GM10248 (cell line): ENCODE results near the gene MEAF6.
A peak's percentile ranks its signal among the peaks of the same experiment; 100 is the strongest.

ENCODE experiments used
- CTCF ChIA-PET: fragments of 300-600 bp; sonication (Branson Sonifier 250); formaldehyde crosslinking; extraction: SDS; loops from one replicate; lab custom pipeline; 2021; ENCODE audit warnings: antibody characterized with exemption; lab: Yijun Ruan, JAX
- POLR2A ChIA-PET: fragments of 350-650 bp; sonication (Branson Sonifier 250); formaldehyde crosslinking; extraction: SDS; loops from one replicate; lab custom pipeline; 2020; ENCODE audit warnings: antibody characterized with exemption; lab: Yijun Ruan, JAX
- DNase-seq: peaks from one replicate; pipeline ENCODE4 v3.0.0; 2012; ENCODE audit errors: extremely low spot score
- CTCF ChIP-seq: IDR thresholded peaks from 2 replicates; pipeline ENCODE4 v1.5.1; 2012; ENCODE audit warnings: mild to moderate bottlenecking, low read depth; ENCODE audit errors: extremely low read depth, missing control alignments, control extremely low read depth

The MEAF6 gene

GRCh38 chr1:37480581-37481288 is 33.8 kb downstream of the MEAF6 start:
- no peak for TF ChIP-seq CTCF
- DNase-seq, result no peak
- ChIA-PET CTCF (interaction anchor here (1.3 to 9.5 kb wide), 3 partner anchors 24 to 202 kb away, joined by 3 to 209 read pairs (median 3); no protein-coding TSS in a partner anchor), POLR2A (no interaction called here)

GRCh38 chr1:37480125-37480466 is 34.5 kb downstream of the MEAF6 start:
- ChIA-PET POLR2A (no interaction called here), CTCF (interaction anchor here (1.2 to 10.9 kb wide), 3 partner anchors 8 to 22 kb away, joined by 6 to 142 read pairs (median 105); no protein-coding TSS in a partner anchor)

GRCh38 chr1:37479255-37480124 is 35.1 kb downstream of the MEAF6 start:
- DNase-seq, result peak; percentile 91
- ChIA-PET POLR2A (interaction anchor here (6.0 kb wide), 1 partner anchor 7 kb away, joined by 112 read pairs; no protein-coding TSS in a partner anchor), CTCF (interaction anchor here (1.1 to 10.9 kb wide), 7 partner anchors 9 to 212 kb away, joined by 3 to 142 read pairs (median 4); no protein-coding TSS in a partner anchor)
- no peak for TF ChIP-seq CTCF

More at GRCh38 chr1:37480125-37480466, 34.5 kb downstream of the MEAF6 start:
- DNase-seq, result no peak
- no peak for TF ChIP-seq CTCF

GRCh38 chr1:37478890-37479254 is 35.7 kb downstream of the MEAF6 start:
- no peak for TF ChIP-seq CTCF
- DNase-seq, result no peak
- POLR2A ChIA-PET, result interaction anchor here (6.0 kb wide), 1 partner anchor 8 kb away, joined by 112 read pairs; no protein-coding TSS in a partner anchor
- CTCF ChIA-PET, result interaction anchor here (1.1 to 10.9 kb wide), 7 partner anchors 9 to 213 kb away, joined by 3 to 142 read pairs (median 4); no protein-coding TSS in a partner anchor

GRCh38 chr1:37478451-37478881 is 36.1 kb downstream of the MEAF6 start:
- ChIA-PET CTCF (interaction anchor here (1.1 to 10.9 kb wide), 8 partner anchors 10 to 213 kb away, joined by 3 to 142 read pairs (median 4); no protein-coding TSS in a partner anchor), POLR2A (interaction anchor here (6.0 kb wide), 1 partner anchor 8 kb away, joined by 112 read pairs; no protein-coding TSS in a partner anchor)
- DNase-seq, result no peak
- no peak for TF ChIP-seq CTCF

- DNase-seq, result no peak
- ChIA-PET CTCF (interaction anchor here (0.9 to 10.9 kb wide), 9 partner anchors 10 to 204 kb away, joined by 3 to 142 read pairs (median 4); no protein-coding TSS in a partner anchor), POLR2A (interaction anchor here (6.0 kb wide), 1 partner anchor 9 kb away, joined by 112 read pairs; no protein-coding TSS in a partner anchor)
- TF ChIP-seq CTCF, result no peak
These were observed 36.6 kb downstream of the MEAF6 start for GRCh38 chr1:37477946-37478345.
